CD4-positive, alpha-beta memory T cell (primary cell): ENCODE results near the gene SNRPA. TPM values are rescaled to one million over a fixed set of nuclear protein-coding genes. Genes with fewer than 3 reads are reported as not detected.
"Not testable (repeated sequence)": the region's sequence is repeated elsewhere in the genome, so short reads cannot be mapped to it uniquely, and the experiment has no call there.

ENCODE experiments used
- CTCF ChIA-PET: fragments of 350-600 bp; sonication (Branson Sonifier 250); formaldehyde crosslinking; loops from one replicate; lab custom pipeline; 2021; ENCODE audit warnings: inconsistent platforms; ENCODE audit not compliant: partially characterized antibody; lab: Charles Lee
- POLR2A ChIA-PET: fragments of 350-600 bp; sonication (Branson Sonifier 250); formaldehyde crosslinking; loops from one replicate; lab custom pipeline; 2021; ENCODE audit not compliant: partially characterized antibody; lab: Charles Lee
- DNase-seq, 5 donors: peaks; one replicate each; pipeline versions ENCODE4 v3.0.0 to v3.0.0-alpha.2; 2020 to 2022; ENCODE audit warnings: mixed read lengths in 1 of 5
- H3K27ac ChIP-seq: one replicate; pipeline ENCODE4 v1.7.0; 2013; ENCODE audit warnings: low read depth, low read length
- H3K27me3 ChIP-seq: 2 replicates; pipeline ENCODE4 v1.7.0; 2013; ENCODE audit warnings: mild to moderate bottlenecking, low read length, moderate library complexity; ENCODE audit not compliant: insufficient read depth
- H3K36me3 ChIP-seq: 2 replicates; pipeline ENCODE4 v1.7.0; 2013; ENCODE audit warnings: mild to moderate bottlenecking, low read length, moderate library complexity; ENCODE audit not compliant: insufficient read depth
- H3K4me1 ChIP-seq: 2 replicates; pipeline ENCODE4 v1.7.0; 2013; ENCODE audit warnings: mild to moderate bottlenecking, low read length, moderate library complexity; ENCODE audit not compliant: insufficient read depth
- H3K4me3 ChIP-seq, 2 donors: one replicate each; pipeline ENCODE4 v1.7.0; 2013; ENCODE audit warnings: low read length in 2 of 2, mild to moderate bottlenecking in 1 of 2
- H3K9me3 ChIP-seq, 2 donors: one replicate each; pipeline ENCODE4 v1.7.0; 2013; ENCODE audit warnings: low read length in 2 of 2, control low read depth in 1 of 2; ENCODE audit not compliant: control insufficient read depth in 1 of 2
- H3K27ac Mint-ChIP-seq, 7 donors: one replicate each; pipeline ENCODE4 v1.8.0; 2020 to 2021; ENCODE audit warnings: mixed read lengths in 7 of 7, mild to moderate bottlenecking in 6 of 7, inconsistent platforms in 3 of 7, moderate library complexity in 3 of 7
- H3K27me3 Mint-ChIP-seq, 2 donors: one replicate each; pipeline ENCODE4 v1.8.0; 2020 to 2021; ENCODE audit warnings: mixed read lengths in 2 of 2
- H3K36me3 Mint-ChIP-seq, 2 donors: one replicate each; pipeline ENCODE4 v1.8.0; 2020 to 2021; ENCODE audit warnings: mixed read lengths in 2 of 2, inconsistent platforms in 1 of 2, mild to moderate bottlenecking in 1 of 2
- H3K4me1 Mint-ChIP-seq, 4 donors: one replicate each; pipeline ENCODE4 v1.8.0; 2020 to 2021; ENCODE audit warnings: mixed read lengths in 4 of 4, mild to moderate bottlenecking in 1 of 4
- H3K4me3 Mint-ChIP-seq, 8 donors: one replicate each; pipeline ENCODE4 v1.8.0; 2020 to 2021; ENCODE audit warnings: mixed read lengths in 8 of 8, mild to moderate bottlenecking in 7 of 8, moderate library complexity in 6 of 8, inconsistent platforms in 3 of 8
- H3K9me3 Mint-ChIP-seq, 8 donors: one replicate each; pipeline ENCODE4 v1.8.0; 2020 to 2021; ENCODE audit warnings: mixed read lengths in 8 of 8, mild to moderate bottlenecking in 5 of 8, inconsistent platforms in 3 of 8, moderate library complexity in 1 of 8
- intact Hi-C: fragments of 100-400 bp; cut with micrococcal nuclease; formaldehyde crosslinking; loops from one replicate; pipeline ENCODE4 v1.15.1; 2023
- polyA plus RNA-seq, 2 donors: library from polyadenylated mRNA; unstranded; fragments of 300-500 nt; fragmentation: Illumina TruSeq; gene quantifications; one replicate each; pipeline ENCODE4 v1.2.3, GENCODE V29; 2021
- total RNA-seq, 2 experiments: library from RNA; stranded (reverse); gene quantifications; one replicate each; pipeline ENCODE4 v1.2.3, GENCODE V29; 2021

The SNRPA gene
- total and polyA plus RNA-seq, 4 experiments from 2014 or later, result 48.8 to 95.7 (median 78.6) TPM

DNA sequence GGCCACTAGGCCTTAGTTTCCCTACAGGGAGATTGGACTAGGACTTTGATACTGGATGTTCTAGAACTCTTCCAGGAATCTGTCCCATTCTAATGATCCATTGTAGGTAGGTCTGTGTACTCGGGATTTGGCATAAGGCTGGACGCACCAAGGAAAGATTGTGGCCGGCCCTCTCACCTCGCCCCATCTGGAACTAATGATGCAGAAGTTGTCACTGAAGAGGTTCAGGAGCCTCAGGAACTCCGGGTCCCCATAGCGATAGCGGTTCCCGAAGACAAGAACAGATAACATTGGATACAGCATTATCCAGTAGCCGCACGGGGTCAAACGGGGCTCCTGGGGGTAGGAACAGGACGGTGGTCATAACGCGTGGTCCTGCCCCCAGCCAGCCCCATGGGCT, 59.2 kb downstream of the SNRPA start:
- intact Hi-C loops, result no loop called here
- DNase-seq, result no peak
- Histone ChIP-seq H3K9me3 (no peaks in the 10 kb centered on the region), H3K27ac (no peak overlapping the region), H3K36me3 (peaks cover 24% of the 10 kb centered on the region), H3K4me3 (no peak overlapping the region), H3K4me1 (peaks cover 69% of the 10 kb centered on the region), H3K27me3 (no peaks in the 10 kb centered on the region)
- peak overlapping the region in 5 of 7 donors; percentile 32 to 86 (median 82) for H3K27ac Mint-ChIP-seq
- peaks cover 14 to 35% of the 10 kb centered on the region in 2 donors for H3K36me3 Mint-ChIP-seq
- H3K4me1 Mint-ChIP-seq, result peaks cover 40 to 80% (median 54%) of the 10 kb centered on the region in 4 donors
- H3K27me3 Mint-ChIP-seq, result no peaks in the 10 kb centered on the region
- H3K9me3 Mint-ChIP-seq, result peaks cover 0 to 1% (median 0%) of the 10 kb centered on the region in 8 donors
- H3K4me3 Mint-ChIP-seq, result peak overlapping the region in 7 of 8 donors; percentile 52 to 97 (median 89)
- CTCF ChIA-PET, result interaction anchor here (3.9 kb wide), 1 partner anchor 9 kb away, joined by 27 read pairs; no protein-coding TSS in a partner anchor
- POLR2A ChIA-PET, result interaction anchor here (4.2 to 15.6 kb wide), 2 partner anchors 11 to 33 kb away, joined by 35 to 369 read pairs; partner anchors contain the start of genes EGLN2, MIA and RAB4B

DNA sequence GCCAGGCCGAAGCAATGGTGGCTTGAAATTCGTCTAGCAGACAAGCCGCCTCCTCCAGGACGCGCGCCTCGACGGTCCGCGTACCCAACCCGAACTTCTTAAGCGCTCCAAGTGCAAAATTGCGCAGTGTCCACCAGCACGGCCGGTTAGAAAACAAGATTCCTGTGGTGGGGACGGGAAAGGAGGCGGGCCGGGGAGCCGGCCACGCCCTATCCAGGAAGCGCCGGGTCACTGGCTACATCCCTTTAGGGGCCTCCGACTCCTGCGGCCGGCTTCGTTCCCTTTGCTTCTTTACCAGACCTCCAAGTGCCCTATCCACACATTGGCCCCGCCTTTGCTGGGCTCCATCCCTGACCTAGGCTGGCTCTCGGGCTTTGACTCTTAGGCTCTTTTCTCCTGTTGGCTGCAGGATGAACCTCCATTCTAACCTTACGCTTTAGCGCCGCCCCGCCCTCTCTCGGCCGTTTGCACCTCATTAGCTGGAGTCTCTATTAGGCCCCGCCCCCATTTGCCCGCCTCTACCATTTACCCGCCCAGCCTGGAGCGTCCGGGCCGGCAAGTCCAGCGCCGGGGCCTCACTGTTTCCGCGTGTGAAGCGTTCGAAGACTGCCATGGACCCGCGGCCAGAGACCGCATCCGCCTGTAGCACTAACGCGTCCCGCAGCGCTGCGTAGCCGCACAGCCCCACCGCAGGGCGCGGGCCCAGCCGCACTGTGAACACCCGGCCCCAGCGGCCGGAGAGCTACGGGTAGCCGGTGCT, 59.8 kb downstream of the SNRPA start:
- Histone ChIP-seq H3K4me1 (peaks cover 63% of the 10 kb centered on the region), H3K4me3 (peak overlapping the region in 1 of 2 donors; percentile 41), H3K36me3 (peaks cover 24% of the 10 kb centered on the region)
- POLR2A ChIA-PET, result interaction anchor here (0.6 to 2.9 kb wide), 8 partner anchors 8 to 153 kb away, joined by 3 to 15 read pairs (median 4); partner anchors contain the start of genes COQ8B, EGLN2, ITPKC and RAB4B
- H3K9me3 ChIP-seq, H3K27me3 ChIP-seq, H3K9me3 Mint-ChIP-seq, intact Hi-C loops, H3K27ac ChIP-seq, H3K27me3 Mint-ChIP-seq: not testable (repeated sequence)
- CTCF ChIA-PET, result interaction anchor here (0.7 to 1.4 kb wide), 3 partner anchors 9 to 34 kb away, joined by 3 to 5 read pairs (median 5); no protein-coding TSS in a partner anchor
- Mint-ChIP-seq H3K27ac (peak overlapping the region; percentile 80 to 97 (median 86)), H3K36me3 (peaks cover 14 to 31% of the 10 kb centered on the region in 2 donors), H3K4me3 (peak overlapping the region; percentile 89 to 97 (median 94)), H3K4me1 (peaks cover 34 to 73% (median 47%) of the 10 kb centered on the region in 4 donors)
- peak in 4 of 5 donors; percentile 48 to 67 (median 55) for DNase-seq

DNA sequence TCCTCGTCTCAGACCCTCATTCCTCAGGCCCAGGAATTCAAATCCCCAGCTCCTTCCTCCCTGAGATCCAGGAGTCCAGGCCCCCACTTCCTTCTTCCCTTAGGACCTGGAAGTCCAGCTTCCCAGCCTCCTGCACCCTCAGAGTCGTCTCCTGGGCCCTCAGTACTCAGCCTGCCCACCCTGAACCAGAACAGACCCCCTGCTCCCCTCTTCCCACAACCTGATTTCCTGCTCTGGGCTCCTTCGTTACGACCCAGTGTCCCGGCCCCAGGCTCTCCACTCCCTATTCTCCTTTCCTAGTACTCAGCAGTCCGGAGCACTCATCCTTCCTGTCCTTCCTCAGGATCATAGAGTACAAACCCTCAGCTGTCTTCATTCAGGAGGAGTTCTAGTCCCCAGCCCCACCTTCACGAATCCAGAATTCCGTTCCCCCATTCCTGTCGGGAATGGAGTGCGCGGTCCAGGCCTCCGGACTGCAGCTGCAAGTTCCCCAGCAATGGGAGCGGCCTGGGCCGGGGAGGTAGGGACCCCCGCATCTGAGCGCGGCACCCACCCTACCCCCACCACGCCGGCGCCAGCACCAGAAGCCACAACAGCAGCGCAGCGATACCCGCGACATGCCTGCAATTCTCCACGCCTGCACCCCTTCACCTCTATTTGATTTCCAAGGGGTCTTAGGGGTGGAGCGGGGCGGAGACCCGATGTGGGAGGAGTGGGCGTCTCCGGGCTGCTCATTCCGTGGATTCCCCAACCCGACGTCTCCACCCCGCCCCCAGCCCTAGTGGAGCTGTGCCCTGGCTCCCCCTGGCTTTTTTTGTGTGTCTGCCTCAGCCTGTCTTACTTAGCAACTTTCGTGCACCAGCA, 60.7 kb downstream of the SNRPA start:
- H3K9me3 Mint-ChIP-seq, result peaks cover 0 to 1% (median 0%) of the 10 kb centered on the region in 8 donors
- H3K27me3 ChIP-seq, result no peaks in the 10 kb centered on the region
- no peaks in the 10 kb centered on the region for H3K9me3 ChIP-seq
- intact Hi-C loops, result no loop called here
- H3K4me3 ChIP-seq, result peak overlapping the region in 1 of 2 donors; percentile 41
- peaks cover 54% of the 10 kb centered on the region for H3K4me1 ChIP-seq
- POLR2A ChIA-PET, result interaction anchor here (0.6 to 2.9 kb wide), 9 partner anchors 7 to 154 kb away, joined by 3 to 15 read pairs (median 4); partner anchors contain the start of genes COQ8B, EGLN2, ITPKC and RAB4B
- H3K36me3 ChIP-seq, result peaks cover 24% of the 10 kb centered on the region
- H3K27ac ChIP-seq, result peak overlapping the region; percentile 38
- no peak for DNase-seq
- H3K36me3 Mint-ChIP-seq, result peaks cover 13 to 26% of the 10 kb centered on the region in 2 donors
- H3K4me3 Mint-ChIP-seq, result peak overlapping the region; percentile 89 to 97 (median 94)
- H3K27ac Mint-ChIP-seq, result peak overlapping the region; percentile 43 to 95 (median 86)
- H3K27me3 Mint-ChIP-seq, result no peaks in the 10 kb centered on the region
- H3K4me1 Mint-ChIP-seq, result peaks cover 27 to 64% (median 40%) of the 10 kb centered on the region in 4 donors
- CTCF ChIA-PET, result interaction anchor here (0.7 to 1.4 kb wide), 3 partner anchors 8 to 35 kb away, joined by 3 to 5 read pairs (median 5); no protein-coding TSS in a partner anchor

DNA sequence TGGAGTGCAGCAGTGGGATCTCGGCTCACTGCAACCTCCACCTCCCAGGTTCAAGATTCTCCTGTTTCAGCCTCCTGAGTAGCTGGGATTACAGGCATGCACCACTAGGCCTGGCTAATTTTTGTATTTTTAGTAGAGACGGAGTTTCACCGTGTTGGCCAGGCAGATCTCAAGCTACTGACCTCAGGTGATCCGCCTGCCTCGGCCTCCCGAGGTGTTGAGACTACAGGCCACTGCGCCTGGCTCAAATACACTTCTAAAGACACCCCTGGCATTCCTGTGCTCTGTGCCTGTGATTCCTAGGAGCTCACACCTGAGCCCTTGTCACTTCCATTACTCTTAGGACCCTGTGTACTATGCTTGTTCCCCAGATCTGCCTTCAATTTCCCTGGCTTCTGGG, 61.6 kb downstream of the SNRPA start:
- H3K9me3 Mint-ChIP-seq, H3K27me3 ChIP-seq, H3K27ac ChIP-seq, DNase-seq, intact Hi-C loops, H3K9me3 ChIP-seq, CTCF ChIA-PET, H3K27me3 Mint-ChIP-seq, H3K4me3 ChIP-seq: not testable (repeated sequence)
- H3K4me1 ChIP-seq, result peaks cover 49% of the 10 kb centered on the region
- peaks cover 7 to 19% of the 10 kb centered on the region in 2 donors for H3K36me3 Mint-ChIP-seq
- H3K36me3 ChIP-seq, result peaks cover 19% of the 10 kb centered on the region
- H3K4me1 Mint-ChIP-seq, result peaks cover 20 to 56% (median 32%) of the 10 kb centered on the region in 4 donors
- H3K4me3 Mint-ChIP-seq, result peak overlapping the region; percentile 89 to 97 (median 94)
- peak overlapping the region in 6 of 7 donors; percentile 42 to 86 (median 68) for H3K27ac Mint-ChIP-seq
- POLR2A ChIA-PET, result interaction anchor here (0.6 to 2.9 kb wide), 3 partner anchors 11 to 1054 kb away, joined by 3 to 15 read pairs (median 8); partner anchors contain the start of gene EGLN2

DNA sequence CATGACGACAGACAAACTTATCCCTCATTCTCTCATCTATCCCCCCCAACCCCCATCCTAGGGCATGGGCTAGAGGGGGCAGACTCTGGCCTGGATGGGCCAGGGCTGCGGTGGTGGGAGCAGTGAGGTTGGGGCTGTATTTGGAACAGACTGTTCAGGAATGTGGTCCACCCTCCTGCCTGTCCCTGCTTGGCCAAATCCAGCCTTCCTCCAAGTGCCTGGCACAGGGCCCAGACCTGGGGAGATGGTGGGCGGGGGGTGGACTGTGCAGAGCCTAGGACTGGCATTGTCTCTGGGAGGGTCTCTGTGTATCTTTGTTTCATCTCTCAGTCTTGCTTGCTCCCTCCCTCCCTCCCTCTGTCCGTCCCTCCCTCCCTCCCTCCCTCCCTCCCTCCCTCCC, 62.2 kb downstream of the SNRPA start:
- Mint-ChIP-seq H3K27me3 (no peaks in the 10 kb centered on the region), H3K4me3 (peak overlapping the region in 2 of 8 donors; percentile 94 to 97), H3K4me1 (peaks cover 17 to 58% (median 32%) of the 10 kb centered on the region in 4 donors), H3K27ac (peak overlapping the region in 3 of 7 donors; percentile 14 to 86 (median 84)), H3K36me3 (peaks cover 3 to 14% of the 10 kb centered on the region in 2 donors), H3K9me3 (peaks cover 0 to 1% (median 0%) of the 10 kb centered on the region in 8 donors)
- peaks cover 13% of the 10 kb centered on the region for H3K36me3 ChIP-seq
- no peaks in the 10 kb centered on the region for H3K9me3 ChIP-seq
- no peaks in the 10 kb centered on the region for H3K27me3 ChIP-seq
- peaks cover 49% of the 10 kb centered on the region for H3K4me1 ChIP-seq
- ChIA-PET CTCF (no interaction called here), POLR2A (interaction anchor here (0.6 to 2.9 kb wide), 2 partner anchors 15 to 1053 kb away, joined by 3 to 15 read pairs; partner anchors contain the start of gene EGLN2)
- intact Hi-C loops, result no loop called here
- H3K4me3 ChIP-seq, result no peak overlapping the region
- no peak for DNase-seq
- no peak overlapping the region for H3K27ac ChIP-seq
